HepG2 (cell line): ENCODE results near the gene ARSB.

ENCODE experiments used
- CEBPB ChIP-seq: IDR thresholded peaks from 2 replicates; pipeline ENCODE4 v1.6.1; 2011; ENCODE audit warnings: low read depth, low read length, improper control_type of control experiment, borderline replicate concordance
- KDM1A ChIP-seq: IDR thresholded peaks from 2 replicates; pipeline ENCODE4 v1.6.1; 2016; ENCODE audit warnings: missing compliant biosample characterization
- RAD21 ChIP-seq: fragments of 450-650 bp; formaldehyde crosslinking; IDR thresholded peaks from 2 replicates; pipeline ENCODE4 v1.5.0; 2020; ENCODE audit warnings: mild to moderate bottlenecking
- RNF2 ChIP-seq: fragments of 450-650 bp; conservative IDR thresholded peaks from 2 replicates; pipeline ENCODE4 v1.6.1; 2016; ENCODE audit warnings: low read depth
- SRF ChIP-seq: IDR thresholded peaks from 2 replicates; pipeline ENCODE4 v1.6.1; 2011; ENCODE audit warnings: mild to moderate bottlenecking, low read depth, low read length, moderate library complexity
- TBL1XR1 ChIP-seq: fragments of 150-350 bp; IDR thresholded peaks from 2 replicates; pipeline ENCODE4 v1.6.1; 2014; ENCODE audit warnings: borderline replicate concordance, low read length; ENCODE audit not compliant: partially characterized antibody
- ZNF274 ChIP-seq: sonication (generic); formaldehyde crosslinking; IDR thresholded peaks from 2 replicates; pipeline ENCODE4 v1.5.1; 2020; ENCODE audit warnings: mild to moderate bottlenecking, missing genetic modification reagents
- ZNF354B ChIP-seq: sonication (generic); formaldehyde crosslinking; IDR thresholded peaks from 2 replicates; pipeline ENCODE4 v1.8.0; 2022; ENCODE audit warnings: mild to moderate bottlenecking, missing genetic modification reagents
- TF ChIP-seq, protein P1 (sequence below): sonication (generic); formaldehyde crosslinking; IDR thresholded peaks from 2 replicates; pipeline ENCODE4 v1.5.0; 2020; ENCODE audit warnings: mild to moderate bottlenecking, missing genetic modification reagents, moderate library complexity
- TF ChIP-seq, protein P2 (sequence below): sonication (generic); formaldehyde crosslinking; IDR thresholded peaks from 2 replicates; pipeline ENCODE4 v1.5.0; 2020; ENCODE audit warnings: mild to moderate bottlenecking, missing genetic modification reagents

DNA sequence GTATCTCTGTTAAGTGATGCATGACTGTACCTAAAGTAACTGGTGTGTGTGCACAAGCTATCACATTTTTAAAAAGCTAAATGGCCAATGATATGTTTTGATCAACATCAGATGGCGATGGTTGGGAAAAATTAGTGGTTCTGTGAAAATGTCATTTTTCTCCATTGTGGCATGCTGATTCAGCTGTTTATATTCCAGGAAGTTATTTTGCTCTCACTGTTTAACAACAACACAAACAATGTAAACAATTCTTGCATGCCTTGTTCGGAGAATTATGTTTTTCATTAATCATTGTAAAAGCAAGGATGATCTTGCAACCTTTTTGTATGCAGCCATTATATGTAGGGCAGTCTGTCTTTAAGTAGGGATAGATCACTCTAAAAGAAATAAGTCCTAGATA, 230.5 kb downstream of the ARSB start:
- no peak for TF ChIP-seq KDM1A (CRISPR knock-in tag)
- TF ChIP-seq, protein P1, sequence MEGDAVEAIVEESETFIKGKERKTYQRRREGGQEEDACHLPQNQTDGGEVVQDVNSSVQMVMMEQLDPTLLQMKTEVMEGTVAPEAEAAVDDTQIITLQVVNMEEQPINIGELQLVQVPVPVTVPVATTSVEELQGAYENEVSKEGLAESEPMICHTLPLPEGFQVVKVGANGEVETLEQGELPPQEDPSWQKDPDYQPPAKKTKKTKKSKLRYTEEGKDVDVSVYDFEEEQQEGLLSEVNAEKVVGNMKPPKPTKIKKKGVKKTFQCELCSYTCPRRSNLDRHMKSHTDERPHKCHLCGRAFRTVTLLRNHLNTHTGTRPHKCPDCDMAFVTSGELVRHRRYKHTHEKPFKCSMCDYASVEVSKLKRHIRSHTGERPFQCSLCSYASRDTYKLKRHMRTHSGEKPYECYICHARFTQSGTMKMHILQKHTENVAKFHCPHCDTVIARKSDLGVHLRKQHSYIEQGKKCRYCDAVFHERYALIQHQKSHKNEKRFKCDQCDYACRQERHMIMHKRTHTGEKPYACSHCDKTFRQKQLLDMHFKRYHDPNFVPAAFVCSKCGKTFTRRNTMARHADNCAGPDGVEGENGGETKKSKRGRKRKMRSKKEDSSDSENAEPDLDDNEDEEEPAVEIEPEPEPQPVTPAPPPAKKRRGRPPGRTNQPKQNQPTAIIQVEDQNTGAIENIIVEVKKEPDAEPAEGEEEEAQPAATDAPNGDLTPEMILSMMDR (CRISPR knock-in tag): no peak
- no peak for TF ChIP-seq RAD21 (CRISPR knock-in tag)
- TF ChIP-seq RNF2: no peak
- TF ChIP-seq, protein P2, sequence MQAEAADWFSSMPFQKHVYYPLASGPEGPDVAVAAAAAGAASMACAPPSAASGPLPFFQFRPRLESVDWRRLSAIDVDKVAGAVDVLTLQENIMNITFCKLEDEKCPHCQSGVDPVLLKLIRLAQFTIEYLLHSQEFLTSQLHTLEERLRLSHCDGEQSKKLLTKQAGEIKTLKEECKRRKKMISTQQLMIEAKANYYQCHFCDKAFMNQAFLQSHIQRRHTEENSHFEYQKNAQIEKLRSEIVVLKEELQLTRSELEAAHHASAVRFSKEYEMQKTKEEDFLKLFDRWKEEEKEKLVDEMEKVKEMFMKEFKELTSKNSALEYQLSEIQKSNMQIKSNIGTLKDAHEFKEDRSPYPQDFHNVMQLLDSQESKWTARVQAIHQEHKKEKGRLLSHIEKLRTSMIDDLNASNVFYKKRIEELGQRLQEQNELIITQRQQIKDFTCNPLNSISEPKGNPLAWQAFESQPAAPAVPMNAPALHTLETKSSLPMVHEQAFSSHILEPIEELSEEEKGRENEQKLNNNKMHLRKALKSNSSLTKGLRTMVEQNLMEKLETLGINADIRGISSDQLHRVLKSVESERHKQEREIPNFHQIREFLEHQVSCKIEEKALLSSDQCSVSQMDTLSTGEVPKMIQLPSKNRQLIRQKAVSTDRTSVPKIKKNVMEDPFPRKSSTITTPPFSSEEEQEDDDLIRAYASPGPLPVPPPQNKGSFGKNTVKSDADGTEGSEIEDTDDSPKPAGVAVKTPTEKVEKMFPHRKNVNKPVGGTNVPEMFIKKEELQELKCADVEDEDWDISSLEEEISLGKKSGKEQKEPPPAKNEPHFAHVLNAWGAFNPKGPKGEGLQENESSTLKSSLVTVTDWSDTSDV (CRISPR knock-in tag): no peak
- TF ChIP-seq CEBPB: no peak
- no peak for TF ChIP-seq ZNF274
- no peak for TF ChIP-seq ZNF354B (CRISPR knock-in tag)
- TF ChIP-seq SRF: no peak
- TF ChIP-seq TBL1XR1: no peak
